ENCODE data around the gene PSMD2.

- no peak for TF ChIP-seq GATA3 (IDR thresholded peaks at IDR 0.05; ENCODE audit: low read depth, low read length)
- no peak for TF ChIP-seq GATA2 (IDR thresholded peaks at IDR 0.05; ENCODE audit: low read depth, low read length)
Measured at GRCh38 chr3:184314363-184314699, 15.3 kb downstream of the PSMD2 start, which contains the start of gene EIF4G1.
